SK-N-DZ (cell line): Measurements from ENCODE around the gene CMYA5.

Experiments used
- DNase-seq: peaks from one replicate; pipeline ENCODE4 v3.0.0-alpha.2; 2015; ENCODE audit warnings: low spot score
- small RNA-seq, 2 experiments: library from RNA; depleted of rRNA; stranded (forward); fragments of <200 nt; gene quantifications; one replicate each; pipeline ENCODE3, GENCODE V24; 2014

CMYA5 gene

GRCh38 chr5:79834098-79834753, 144.6 kb downstream of the CMYA5 start:
- no peak for DNase-seq

GRCh38 chr5:79834754-79835714, 145.4 kb downstream of the CMYA5 start:
- no peak for DNase-seq

DNA sequence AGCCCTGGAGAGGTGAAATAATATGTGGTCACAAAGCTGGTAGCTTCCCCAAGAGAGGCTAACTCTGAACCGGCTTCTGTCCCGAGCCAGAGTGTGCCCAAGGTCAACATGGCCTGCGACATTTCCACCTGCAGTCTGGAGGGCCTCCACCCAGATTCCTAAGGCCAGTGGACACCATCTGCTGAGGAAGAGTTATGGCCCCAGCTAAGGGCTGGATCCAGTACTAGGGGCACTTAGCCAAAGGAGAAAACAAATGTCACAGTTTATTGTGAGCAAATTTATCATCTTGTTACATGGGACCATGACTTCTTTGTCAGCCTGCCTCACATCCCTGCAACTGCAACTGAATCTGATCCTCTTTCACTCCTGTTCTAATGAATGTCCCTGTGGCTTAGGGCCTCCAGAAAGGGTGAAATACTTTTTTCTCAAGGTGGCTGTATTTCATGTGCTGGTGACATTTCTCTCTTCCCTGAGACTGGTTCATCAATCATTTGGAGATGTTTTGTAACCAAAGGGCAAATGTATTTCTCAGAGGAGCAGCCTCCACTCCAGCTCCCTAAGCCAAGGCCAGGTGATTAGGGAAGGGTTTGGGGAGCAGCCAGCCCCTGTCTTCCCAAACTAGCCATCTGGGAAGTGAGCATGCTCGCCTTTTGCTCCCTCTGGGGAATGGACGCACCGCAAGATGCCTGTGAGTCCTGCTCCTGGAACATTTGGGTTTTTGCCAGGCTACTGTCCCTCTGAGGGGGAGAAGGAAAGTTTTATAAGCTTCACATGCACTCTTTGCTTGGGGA, 148.3 kb downstream of the CMYA5 start:
- no peak for DNase-seq

GRCh38 chr5:79840084-79840990, 150.7 kb downstream of the CMYA5 start:
- DNase-seq, result no peak

DNA sequence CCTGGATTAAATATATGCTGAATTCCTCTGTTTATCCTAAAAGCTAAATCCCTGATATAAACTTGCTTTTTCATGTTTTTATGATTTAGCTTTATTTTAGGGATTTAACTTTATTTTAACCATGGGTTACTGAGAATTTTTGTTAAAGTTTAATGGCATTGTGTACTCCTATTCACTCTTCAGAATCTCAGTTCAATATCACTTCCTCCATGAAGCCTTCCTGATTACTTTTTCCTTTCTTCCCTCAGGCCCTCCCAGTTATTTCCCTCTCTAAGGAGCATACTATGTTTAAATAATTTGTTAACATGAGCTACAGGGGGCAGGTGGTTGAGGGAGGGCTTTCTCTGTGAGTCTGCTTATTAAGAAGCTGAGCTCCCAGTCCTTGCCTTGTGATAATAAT, 151.5 kb downstream of the CMYA5 start:
- no peak for DNase-seq

DNA sequence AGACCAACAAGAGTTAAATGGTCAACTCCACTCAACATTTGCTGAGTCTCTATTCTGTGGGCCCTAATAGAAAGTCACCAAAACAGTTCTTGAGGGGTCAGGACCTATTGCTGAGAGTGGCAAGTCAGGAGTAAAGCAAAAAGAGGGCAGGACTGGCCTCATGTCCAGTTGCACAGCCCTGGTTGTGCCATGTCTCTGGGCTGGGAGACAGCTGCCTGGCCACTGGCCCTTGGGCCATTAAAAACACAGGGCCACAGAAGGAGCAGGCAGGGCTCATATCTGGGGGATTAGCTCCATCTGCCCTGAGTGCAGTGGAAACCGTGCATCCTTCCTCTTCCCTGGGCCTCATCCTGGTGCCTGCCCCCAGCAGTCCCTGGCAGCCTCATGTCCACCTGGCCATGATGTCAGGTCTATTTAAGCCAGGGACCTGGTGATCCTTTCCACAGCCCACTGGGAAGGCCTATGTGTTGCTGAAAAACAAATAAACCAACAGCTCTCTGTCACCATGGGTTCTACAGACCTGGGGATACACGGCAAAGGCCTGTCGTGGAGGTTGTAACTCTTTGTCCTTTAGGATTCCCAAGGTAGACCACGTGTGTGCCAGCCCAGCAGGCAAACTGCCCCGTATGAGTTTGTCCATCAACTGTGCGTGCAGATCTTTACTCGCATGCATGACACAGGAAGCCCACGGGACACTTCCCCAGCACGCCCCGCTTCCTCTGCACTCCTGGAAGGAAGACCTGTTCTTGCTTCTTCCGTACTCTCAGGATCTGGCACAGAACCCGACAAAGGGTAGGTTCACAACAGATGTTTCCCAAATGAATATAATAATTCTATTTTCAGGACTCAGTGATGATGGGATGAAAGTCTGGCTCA, 152.6 kb downstream of the CMYA5 start:
- DNase-seq, result peak; percentile 77

DNA sequence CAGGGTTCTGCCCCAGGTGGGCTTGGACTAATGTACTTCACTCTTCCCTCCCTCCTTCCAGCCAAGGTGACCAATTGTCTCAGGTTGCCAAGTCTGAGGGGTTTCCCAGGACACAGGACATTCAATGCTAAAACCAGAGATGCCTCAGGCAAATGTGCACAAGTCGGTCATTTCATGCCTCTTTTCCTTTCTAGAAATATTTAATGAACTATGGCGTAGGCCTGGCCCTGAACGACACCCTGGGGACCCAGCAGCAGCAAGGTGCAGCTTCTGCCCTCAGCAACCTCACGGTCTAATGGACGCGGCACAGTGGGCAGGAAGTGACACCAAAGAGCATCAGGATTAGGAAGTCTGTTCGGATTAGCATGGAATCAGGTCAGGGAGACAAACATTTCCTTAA, 153.4 kb downstream of the CMYA5 start:
- no peak for DNase-seq

DNA sequence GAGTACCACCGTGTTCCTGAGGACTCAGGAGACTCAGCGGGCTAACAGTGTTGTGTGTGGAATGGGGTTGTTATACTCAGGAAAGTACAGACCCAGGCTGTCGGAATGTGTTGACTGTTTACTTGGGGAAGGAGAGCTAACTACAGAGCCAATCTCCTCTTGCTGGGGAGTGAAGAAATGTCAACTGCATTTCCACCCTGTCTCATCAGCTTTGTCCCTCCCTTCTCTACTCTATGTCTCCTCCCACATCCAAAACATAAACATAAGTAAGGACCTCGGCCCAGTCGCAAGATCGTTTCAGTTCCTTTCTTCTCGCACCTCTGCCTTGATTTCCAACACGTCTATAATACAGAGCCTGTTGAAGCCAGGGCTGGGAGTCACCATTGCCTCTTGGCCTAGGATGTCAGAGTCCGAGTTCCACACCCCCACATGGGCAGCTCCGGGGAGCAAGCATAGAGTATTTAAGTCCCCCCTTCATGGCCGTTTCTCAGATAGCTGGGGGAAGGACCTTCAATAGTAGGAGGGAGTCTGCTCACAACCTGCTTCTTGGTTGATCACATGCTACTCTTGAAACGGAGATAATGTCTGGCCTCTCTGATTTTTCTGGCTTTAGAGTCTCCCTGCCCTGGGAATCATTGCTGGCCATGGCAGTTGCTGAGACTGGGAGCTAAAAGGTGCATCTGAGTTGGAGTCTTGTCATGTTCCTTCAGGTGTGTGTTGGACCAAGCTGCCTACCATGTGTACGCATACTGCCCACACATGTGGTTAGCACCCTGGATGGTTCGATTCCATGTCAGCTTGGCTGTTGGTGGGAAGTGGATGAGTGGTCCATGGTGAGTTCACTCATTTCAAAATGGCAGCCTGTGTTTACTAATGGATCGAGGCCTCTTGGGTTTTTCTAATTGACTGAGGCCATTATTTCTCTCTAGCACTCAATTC, 154.1 kb downstream of the CMYA5 start:
- no peak for DNase-seq

- DNase-seq, result no peak
Measured at GRCh38 chr5:79844571-79844970, 154.9 kb downstream of the CMYA5 start.

DNA sequence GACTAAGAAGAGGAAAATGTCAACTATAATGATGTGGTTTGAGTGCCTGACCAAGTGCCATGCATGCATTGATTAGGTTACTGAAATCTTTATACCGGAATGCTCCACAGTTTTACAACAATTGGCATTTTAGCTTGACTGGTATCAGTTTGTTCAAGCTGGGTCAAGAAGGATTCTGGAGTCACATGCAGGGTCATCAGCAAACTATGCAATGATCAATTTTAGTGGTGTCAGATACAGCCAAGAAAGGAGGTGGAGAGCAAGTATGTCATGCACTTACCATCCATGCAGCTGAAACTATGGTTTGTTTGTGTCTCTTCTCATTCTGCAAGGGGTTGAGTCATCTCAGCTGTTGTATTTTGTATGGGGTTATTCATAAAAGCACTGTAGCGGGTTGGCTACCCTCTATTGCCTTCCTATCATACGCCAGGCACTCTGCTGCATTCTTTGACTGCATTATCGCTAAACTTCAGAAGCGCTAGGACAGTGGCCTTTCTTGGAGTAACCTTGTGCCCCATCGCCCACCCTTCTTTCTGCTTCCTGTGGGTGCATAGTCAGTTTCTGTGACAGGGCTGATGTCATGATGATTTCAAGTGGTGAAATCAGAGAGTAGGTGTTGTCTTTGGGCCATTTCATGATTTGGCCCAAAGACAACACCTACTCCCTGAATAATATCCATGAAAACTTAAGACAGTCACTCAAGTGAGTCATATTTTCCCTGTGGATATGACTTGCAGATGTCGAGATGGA, 156.0 kb downstream of the CMYA5 start:
- no peak for DNase-seq

- DNase-seq, result no peak
Measured at GRCh38 chr5:79846198-79846521, 156.5 kb downstream of the CMYA5 start.

DNA sequence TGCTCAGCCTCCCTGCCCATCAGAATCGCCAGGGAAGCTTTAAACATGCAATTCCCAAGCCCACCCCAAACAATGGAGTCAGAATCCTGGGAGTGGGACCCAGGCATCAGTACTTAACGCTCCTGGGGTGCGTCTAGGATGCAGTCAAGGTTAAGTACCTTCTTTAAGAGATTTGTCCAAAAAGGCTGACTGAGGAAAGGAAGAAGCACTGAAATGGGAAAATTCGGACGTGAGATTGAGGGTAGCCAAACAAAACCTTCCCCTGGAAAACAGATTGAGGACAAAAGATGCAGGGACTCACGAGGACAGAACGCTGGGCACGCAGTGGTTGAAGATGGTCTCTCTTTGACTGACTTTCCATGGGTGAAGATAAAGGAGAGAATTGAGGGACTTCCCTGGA, 157.9 kb downstream of the CMYA5 start:
- no peak for DNase-seq

DNA sequence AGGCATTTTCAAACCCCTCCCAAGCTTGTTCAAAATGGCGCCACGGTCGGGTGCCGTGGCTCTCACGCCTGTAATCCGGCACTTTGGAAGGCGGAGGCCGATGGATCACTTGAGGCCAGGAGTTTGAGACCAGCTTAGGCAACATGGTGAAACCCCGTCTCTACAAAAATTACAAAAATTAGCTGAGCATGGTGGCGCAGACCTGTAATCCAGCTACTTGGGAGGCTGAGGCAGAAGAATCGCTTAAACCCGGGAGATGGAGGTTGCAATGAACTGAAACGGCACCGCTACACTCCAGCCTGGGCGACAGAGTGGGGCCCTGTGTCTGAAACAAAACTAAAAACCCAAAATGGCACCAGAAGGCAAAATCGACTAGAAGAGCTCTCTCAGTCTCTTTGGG, 159.4 kb downstream of the CMYA5 start:
- DNase-seq, result no peak

Small RNA genes within 50 kb of the gene (small RNA-seq; reads per million reads assigned to genes)
- 0 to 0.04 reads per million in 2 experiments for gene AC008496.1
